ENCODE data around the gene EYS.

The EYS gene

GRCh38 chr6:65155083-65155482, 551.9 kb downstream of the EYS start:
- H3K9me3 Mint-ChIP-seq = peaks cover 17% of the 10 kb centered on the region
- no peaks in the 10 kb centered on the region for H3K36me3 Mint-ChIP-seq
- no peak overlapping the region for H3K27ac Mint-ChIP-seq
- DNase-seq (ENCODE audit: low spot score in 2 of 2) (no peak), ATAC-seq (no peak)
- no peaks in the 10 kb centered on the region for H3K4me1 Mint-ChIP-seq
- H3K4me3 Mint-ChIP-seq = no peak overlapping the region

GRCh38 chr6:65149841-65150240, 557.2 kb downstream of the EYS start:
- Mint-ChIP-seq H3K9me3 (peaks cover 13% of the 10 kb centered on the region), H3K27ac (no peak overlapping the region), H3K4me1 (no peaks in the 10 kb centered on the region), H3K36me3 (no peaks in the 10 kb centered on the region), H3K4me3 (no peak overlapping the region)
- ATAC-seq = no peak
- DNase-seq (ENCODE audit: low spot score in 2 of 2) = no peak

GRCh38 chr6:65148839-65149238, 558.2 kb downstream of the EYS start:
- H3K36me3 Mint-ChIP-seq = no peaks in the 10 kb centered on the region
- H3K9me3 Mint-ChIP-seq = peaks cover 10% of the 10 kb centered on the region
- H3K4me3 Mint-ChIP-seq = no peak overlapping the region
- ATAC-seq (no peak), DNase-seq (ENCODE audit: low spot score in 2 of 2) (no peak)
- no peaks in the 10 kb centered on the region for H3K4me1 Mint-ChIP-seq
- no peak overlapping the region for H3K27ac Mint-ChIP-seq

- Mint-ChIP-seq H3K9me3 (peaks cover 31% of the 10 kb centered on the region), H3K36me3 (no peaks in the 10 kb centered on the region), H3K27ac (no peak overlapping the region), H3K4me3 (no peak overlapping the region), H3K4me1 (no peaks in the 10 kb centered on the region)
- DNase-seq (ENCODE audit: low spot score in 2 of 2) (no peak), ATAC-seq (no peak)
Measured at GRCh38 chr6:65135567-65135966, 571.5 kb downstream of the EYS start.

GRCh38 chr6:65126667-65127066, 580.4 kb downstream of the EYS start:
- Mint-ChIP-seq H3K4me3 (no peak overlapping the region), H3K27ac (no peak overlapping the region), H3K36me3 (no peaks in the 10 kb centered on the region), H3K9me3 (peaks cover 23% of the 10 kb centered on the region), H3K4me1 (no peaks in the 10 kb centered on the region)
- DNase-seq (ENCODE audit: low spot score in 2 of 2) (no peak), ATAC-seq (no peak)

GRCh38 chr6:65123521-65123920, 583.5 kb downstream of the EYS start:
- H3K9me3 Mint-ChIP-seq = peaks cover 19% of the 10 kb centered on the region
- H3K4me3 Mint-ChIP-seq = no peak overlapping the region
- DNase-seq (ENCODE audit: low spot score in 2 of 2) (no peak), ATAC-seq (no peak)
- no peak overlapping the region for H3K27ac Mint-ChIP-seq
- H3K4me1 Mint-ChIP-seq = no peaks in the 10 kb centered on the region
- no peaks in the 10 kb centered on the region for H3K36me3 Mint-ChIP-seq

- Mint-ChIP-seq H3K27ac (no peak overlapping the region), H3K9me3 (peaks cover 20% of the 10 kb centered on the region), H3K36me3 (no peaks in the 10 kb centered on the region), H3K4me3 (no peak overlapping the region), H3K4me1 (no peaks in the 10 kb centered on the region)
- DNase-seq (ENCODE audit: low spot score in 2 of 2) (no peak), ATAC-seq (no peak)
Measured at GRCh38 chr6:65117817-65118409, 589.1 kb downstream of the EYS start.

- DNase-seq (ENCODE audit: low spot score in 2 of 2) (no peak), ATAC-seq (no peak)
- Mint-ChIP-seq H3K27ac (no peak overlapping the region), H3K9me3 (peaks cover 15% of the 10 kb centered on the region), H3K4me3 (no peak overlapping the region), H3K4me1 (no peaks in the 10 kb centered on the region), H3K36me3 (no peaks in the 10 kb centered on the region)
Measured at GRCh38 chr6:65116326-65116725, 590.7 kb downstream of the EYS start.

- Mint-ChIP-seq H3K4me1 (no peaks in the 10 kb centered on the region), H3K27ac (no peak overlapping the region), H3K36me3 (no peaks in the 10 kb centered on the region), H3K9me3 (peaks cover 9% of the 10 kb centered on the region), H3K4me3 (no peak overlapping the region)
- ATAC-seq (no peak), DNase-seq (ENCODE audit: low spot score in 2 of 2) (no peak)
Measured at GRCh38 chr6:65113581-65113980, 593.4 kb downstream of the EYS start.

- DNase-seq (ENCODE audit: low spot score in 2 of 2) = no peak
- ATAC-seq = no peak
- Mint-ChIP-seq H3K4me1 (no peaks in the 10 kb centered on the region), H3K27ac (no peak overlapping the region), H3K4me3 (no peak overlapping the region), H3K9me3 (peaks cover 6% of the 10 kb centered on the region), H3K36me3 (no peaks in the 10 kb centered on the region)
Measured at GRCh38 chr6:65112435-65112834, 594.6 kb downstream of the EYS start.

GRCh38 chr6:65110031-65110430, 597.0 kb downstream of the EYS start:
- Mint-ChIP-seq H3K4me3 (no peak overlapping the region), H3K36me3 (no peaks in the 10 kb centered on the region), H3K9me3 (peaks cover 16% of the 10 kb centered on the region), H3K27ac (no peak overlapping the region), H3K4me1 (no peaks in the 10 kb centered on the region)
- DNase-seq (ENCODE audit: low spot score in 2 of 2) (no peak), ATAC-seq (no peak)

- no peak for ATAC-seq
- Mint-ChIP-seq H3K4me1 (no peaks in the 10 kb centered on the region), H3K27ac (no peak overlapping the region), H3K4me3 (no peak overlapping the region), H3K9me3 (peaks cover 13% of the 10 kb centered on the region), H3K36me3 (no peaks in the 10 kb centered on the region)
- no peak for DNase-seq (ENCODE audit: low spot score in 2 of 2)
Measured at GRCh38 chr6:65098349-65098748, 608.7 kb downstream of the EYS start.

- DNase-seq (ENCODE audit: low spot score in 2 of 2) = no peak
- Mint-ChIP-seq H3K4me1 (no peaks in the 10 kb centered on the region), H3K4me3 (no peak overlapping the region), H3K36me3 (no peaks in the 10 kb centered on the region), H3K27ac (no peak overlapping the region), H3K9me3 (peaks cover 31% of the 10 kb centered on the region)
- no peak for ATAC-seq
Measured at GRCh38 chr6:65091561-65091960, 615.5 kb downstream of the EYS start.

- H3K9me3 Mint-ChIP-seq = peaks cover 28% of the 10 kb centered on the region
- ATAC-seq (no peak), DNase-seq (ENCODE audit: low spot score in 2 of 2) (no peak)
- no peaks in the 10 kb centered on the region for H3K4me1 Mint-ChIP-seq
- no peaks in the 10 kb centered on the region for H3K36me3 Mint-ChIP-seq
- no peak overlapping the region for H3K4me3 Mint-ChIP-seq
- H3K27ac Mint-ChIP-seq = no peak overlapping the region
Measured at GRCh38 chr6:65088575-65088974, 618.5 kb downstream of the EYS start.

GRCh38 chr6:65081756-65082155, 625.3 kb downstream of the EYS start:
- Mint-ChIP-seq H3K9me3 (peaks cover 9% of the 10 kb centered on the region), H3K4me1 (no peaks in the 10 kb centered on the region), H3K4me3 (no peak overlapping the region), H3K36me3 (no peaks in the 10 kb centered on the region), H3K27ac (no peak overlapping the region)
- ATAC-seq (no peak), DNase-seq (ENCODE audit: low spot score in 2 of 2) (no peak)

GRCh38 chr6:65075705-65076230, 631.3 kb downstream of the EYS start:
- Mint-ChIP-seq H3K4me3 (no peak overlapping the region), H3K36me3 (no peaks in the 10 kb centered on the region), H3K9me3 (peaks cover 7% of the 10 kb centered on the region), H3K27ac (no peak overlapping the region), H3K4me1 (no peaks in the 10 kb centered on the region)
- no peak for ATAC-seq
- DNase-seq (ENCODE audit: low spot score in 2 of 2) = no peak

- Mint-ChIP-seq H3K27ac (no peak overlapping the region), H3K4me1 (no peaks in the 10 kb centered on the region), H3K4me3 (no peak overlapping the region), H3K36me3 (no peaks in the 10 kb centered on the region), H3K9me3 (peaks cover 27% of the 10 kb centered on the region)
- no peak for ATAC-seq
- DNase-seq (ENCODE audit: low spot score in 2 of 2) = no peak
Measured at GRCh38 chr6:65072500-65072899, 634.5 kb downstream of the EYS start.
